Measurements from ENCODE around the gene SF3B4.

SF3B4 gene

GRCh38 chr1:149917571-149918144, 9.9 kb downstream of the SF3B4 start, which contains the start of gene SV2A:
TSS of gene SV2A (minus strand) at chr1:149917844. CDS start at chr1:149913840, 4,004 bp downstream.
- TF ChIP-seq TARDBP (IDR thresholded peaks at IDR 0.05) = no peak
- TF ChIP-seq ZNF384 (IDR thresholded peaks at IDR 0.05) = no peak
- no peak for TF ChIP-seq HDGF (IDR thresholded peaks at IDR 0.05; ENCODE audit: borderline replicate concordance)
- no peak for TF ChIP-seq BHLHE40 (IDR thresholded peaks at IDR 0.05; ENCODE audit: borderline replicate concordance)
- TF ChIP-seq SUZ12 (IDR thresholded peaks at IDR 0.05) = no peak
- TF ChIP-seq FOXA1 (IDR thresholded peaks at IDR 0.05) = no peak
- no peak for TF ChIP-seq ELF4 (IDR thresholded peaks at IDR 0.05)
- no peak for TF ChIP-seq FOXM1 (IDR thresholded peaks at IDR 0.05; ENCODE audit: borderline replicate concordance)
- TF ChIP-seq NFRKB (IDR thresholded peaks at IDR 0.05) = no peak
- no peak for TF ChIP-seq LEF1 (IDR thresholded peaks at IDR 0.05; ENCODE audit: borderline replicate concordance)
- TF ChIP-seq CTBP1 (IDR thresholded peaks at IDR 0.05; ENCODE audit: borderline replicate concordance) = no peak
- DNase-seq (ENCODE audit: extremely low spot score) = peak; percentile 68
- POLR2A ChIA-PET = interaction anchor here (0.6 to 1.3 kb wide), 6 partner anchors 10 to 611 kb away, joined by 3 to 7 read pairs (median 3); partner anchors contain the start of gene SF3B4
- CTCF ChIA-PET = no interaction called here

GRCh38 chr1:149916898-149917252, 10.7 kb downstream of the SF3B4 start:
- TF ChIP-seq NFRKB (IDR thresholded peaks at IDR 0.05) = no peak
- no peak for TF ChIP-seq FOXK2 (IDR thresholded peaks at IDR 0.05)
- no peak for TF ChIP-seq L3MBTL2 (conservative IDR thresholded peaks at IDR 0.05)
- TF ChIP-seq TARDBP (IDR thresholded peaks at IDR 0.05) = no peak
- TF ChIP-seq FOXM1 (IDR thresholded peaks at IDR 0.05; ENCODE audit: borderline replicate concordance) = no peak
- no peak for TF ChIP-seq LEF1 (IDR thresholded peaks at IDR 0.05; ENCODE audit: borderline replicate concordance)
- no peak for TF ChIP-seq ELF4 (IDR thresholded peaks at IDR 0.05)
- TF ChIP-seq SP1 (IDR thresholded peaks at IDR 0.05) = no peak
- no peak for TF ChIP-seq SUZ12 (IDR thresholded peaks at IDR 0.05)
- TF ChIP-seq, protein P1, sequence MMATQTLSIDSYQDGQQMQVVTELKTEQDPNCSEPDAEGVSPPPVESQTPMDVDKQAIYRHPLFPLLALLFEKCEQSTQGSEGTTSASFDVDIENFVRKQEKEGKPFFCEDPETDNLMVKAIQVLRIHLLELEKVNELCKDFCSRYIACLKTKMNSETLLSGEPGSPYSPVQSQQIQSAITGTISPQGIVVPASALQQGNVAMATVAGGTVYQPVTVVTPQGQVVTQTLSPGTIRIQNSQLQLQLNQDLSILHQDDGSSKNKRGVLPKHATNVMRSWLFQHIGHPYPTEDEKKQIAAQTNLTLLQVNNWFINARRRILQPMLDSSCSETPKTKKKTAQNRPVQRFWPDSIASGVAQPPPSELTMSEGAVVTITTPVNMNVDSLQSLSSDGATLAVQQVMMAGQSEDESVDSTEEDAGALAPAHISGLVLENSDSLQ (IDR thresholded peaks at IDR 0.05) = no peak
- no peak for TF ChIP-seq BHLHE40 (IDR thresholded peaks at IDR 0.05; ENCODE audit: borderline replicate concordance)
- TF ChIP-seq ZNF384 (IDR thresholded peaks at IDR 0.05) = no peak
- TF ChIP-seq CTBP1 (IDR thresholded peaks at IDR 0.05; ENCODE audit: borderline replicate concordance) = no peak
- TF ChIP-seq FOXA1 (IDR thresholded peaks at IDR 0.05) = no peak
- no peak for TF ChIP-seq HDGF (IDR thresholded peaks at IDR 0.05; ENCODE audit: borderline replicate concordance)
- no peak for DNase-seq (ENCODE audit: extremely low spot score)
- CTCF ChIA-PET = no interaction called here
- POLR2A ChIA-PET = interaction anchor here (2.4 to 2.7 kb wide), 2 partner anchors 12 to 29 kb away, joined by 13 to 23 read pairs; a partner anchor contains a TSS

GRCh38 chr1:149916193-149916897, 11.3 kb downstream of the SF3B4 start:
- CTCF ChIA-PET = no interaction called here

DNA sequence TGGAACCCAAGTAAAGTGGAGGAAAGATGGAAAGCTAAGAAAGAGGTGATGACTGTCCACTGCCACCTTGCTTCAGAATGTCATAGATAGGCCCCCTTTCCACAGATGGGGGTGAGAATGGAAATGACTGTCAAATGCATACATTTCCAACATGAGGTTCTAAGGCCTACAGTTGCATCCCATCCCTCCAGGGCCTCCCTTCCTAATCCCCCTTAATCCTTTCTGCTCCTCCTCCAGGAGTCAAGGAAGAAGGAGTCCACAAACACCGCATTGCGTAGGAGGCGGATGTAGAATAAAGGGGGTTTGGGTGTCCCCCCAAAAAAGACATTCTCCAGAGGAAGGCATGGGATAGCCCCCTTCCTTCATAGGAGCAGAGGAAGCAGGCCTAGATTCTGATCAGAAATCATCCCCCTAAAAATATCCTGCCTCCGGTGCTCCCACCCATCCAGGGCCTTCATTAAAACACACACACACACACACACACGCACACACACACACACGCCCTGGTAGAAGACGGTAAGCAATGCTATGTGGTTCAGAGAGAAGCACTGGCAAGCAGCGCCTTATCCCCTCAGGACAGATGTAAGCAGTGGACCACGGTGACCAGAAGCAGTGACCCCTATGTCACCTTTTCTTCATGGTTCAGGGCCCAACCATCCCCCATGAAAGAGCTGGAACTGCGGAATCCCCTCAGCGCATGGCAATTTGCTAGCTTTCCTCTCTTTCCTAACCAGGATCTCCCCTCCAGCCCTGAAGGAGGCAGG, 12.0 kb downstream of the SF3B4 start:
- TF ChIP-seq FOXA1 (IDR thresholded peaks at IDR 0.05) (no peak), ZNF384 (IDR thresholded peaks at IDR 0.05) (no peak), SUZ12 (IDR thresholded peaks at IDR 0.05) (no peak), ARNT (IDR thresholded peaks at IDR 0.05) (no peak), CTBP1 (IDR thresholded peaks at IDR 0.05; ENCODE audit: borderline replicate concordance) (no peak), FOXM1 (IDR thresholded peaks at IDR 0.05; ENCODE audit: borderline replicate concordance) (no peak), SP1 (IDR thresholded peaks at IDR 0.05) (no peak), L3MBTL2 (conservative IDR thresholded peaks at IDR 0.05) (no peak), ELF4 (IDR thresholded peaks at IDR 0.05) (no peak), BHLHE40 (IDR thresholded peaks at IDR 0.05; ENCODE audit: borderline replicate concordance) (no peak), HDGF (IDR thresholded peaks at IDR 0.05; ENCODE audit: borderline replicate concordance) (no peak), FOXK2 (IDR thresholded peaks at IDR 0.05) (no peak), LEF1 (IDR thresholded peaks at IDR 0.05; ENCODE audit: borderline replicate concordance) (no peak), TARDBP (IDR thresholded peaks at IDR 0.05) (no peak), NFRKB (IDR thresholded peaks at IDR 0.05) (no peak)
- TF ChIP-seq, protein P1 (IDR thresholded peaks at IDR 0.05) = no peak
- DNase-seq (ENCODE audit: extremely low spot score) = no peak
- POLR2A ChIA-PET = interaction anchor here (1.1 to 2.7 kb wide), 4 partner anchors 13 to 95 kb away, joined by 3 to 23 read pairs (median 8); a partner anchor contains a TSS
- CTCF ChIA-PET = no interaction called here

More at GRCh38 chr1:149916193-149916897, 11.3 kb downstream of the SF3B4 start:
- POLR2A ChIA-PET = interaction anchor here (1.1 to 2.7 kb wide), 4 partner anchors 13 to 95 kb away, joined by 3 to 23 read pairs (median 8); a partner anchor contains a TSS
- TF ChIP-seq SP1 (IDR thresholded peaks at IDR 0.05) (no peak), TARDBP (IDR thresholded peaks at IDR 0.05) (no peak), HDGF (IDR thresholded peaks at IDR 0.05; ENCODE audit: borderline replicate concordance) (no peak), FOXK2 (IDR thresholded peaks at IDR 0.05) (no peak), ARNT (IDR thresholded peaks at IDR 0.05) (no peak), LEF1 (IDR thresholded peaks at IDR 0.05; ENCODE audit: borderline replicate concordance) (no peak), BHLHE40 (IDR thresholded peaks at IDR 0.05; ENCODE audit: borderline replicate concordance) (no peak), CTBP1 (IDR thresholded peaks at IDR 0.05; ENCODE audit: borderline replicate concordance) (no peak), NFRKB (IDR thresholded peaks at IDR 0.05) (no peak), SUZ12 (IDR thresholded peaks at IDR 0.05) (no peak), L3MBTL2 (conservative IDR thresholded peaks at IDR 0.05) (no peak), ZNF384 (IDR thresholded peaks at IDR 0.05) (no peak), ELF4 (IDR thresholded peaks at IDR 0.05) (no peak), FOXA1 (IDR thresholded peaks at IDR 0.05) (no peak), FOXM1 (IDR thresholded peaks at IDR 0.05; ENCODE audit: borderline replicate concordance) (no peak)
- TF ChIP-seq, protein P1 (IDR thresholded peaks at IDR 0.05) = no peak
- DNase-seq (ENCODE audit: extremely low spot score) = no peak

Measured in HEK293T (cell line).